HCEC 1CT (cell line): Measurements from ENCODE around the gene OTUD3.
"Not testable (repeated sequence)": the region's sequence is repeated elsewhere in the genome, so short reads cannot be mapped to it uniquely, and the experiment has no call there.

ENCODE experiments used
- DNase-seq: peaks from one replicate; pipeline ENCODE4 v3.0.0-alpha.2; 2017

The OTUD3 gene

DNA sequence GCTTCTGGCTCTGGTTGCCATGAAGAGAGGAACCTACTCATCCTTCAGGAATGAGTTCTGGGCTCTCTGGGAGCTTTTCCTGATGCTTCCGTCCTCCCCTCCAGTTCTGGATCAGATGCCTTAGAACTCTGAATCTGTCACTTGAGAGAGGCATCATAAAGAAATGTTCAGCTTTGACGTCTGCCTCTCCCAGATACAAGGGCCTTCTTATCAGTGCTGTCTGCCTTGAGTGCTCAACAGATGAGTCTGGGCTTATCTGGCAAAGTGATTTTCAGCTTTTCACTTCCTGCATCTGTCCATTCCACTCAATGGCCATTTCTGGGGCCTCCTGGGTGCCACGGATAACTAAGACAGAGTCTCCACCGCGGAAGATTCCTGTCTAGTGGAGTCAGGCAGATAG lies 12.3 kb upstream of the OTUD3 start:
- peak; percentile 28 for DNase-seq

DNA sequence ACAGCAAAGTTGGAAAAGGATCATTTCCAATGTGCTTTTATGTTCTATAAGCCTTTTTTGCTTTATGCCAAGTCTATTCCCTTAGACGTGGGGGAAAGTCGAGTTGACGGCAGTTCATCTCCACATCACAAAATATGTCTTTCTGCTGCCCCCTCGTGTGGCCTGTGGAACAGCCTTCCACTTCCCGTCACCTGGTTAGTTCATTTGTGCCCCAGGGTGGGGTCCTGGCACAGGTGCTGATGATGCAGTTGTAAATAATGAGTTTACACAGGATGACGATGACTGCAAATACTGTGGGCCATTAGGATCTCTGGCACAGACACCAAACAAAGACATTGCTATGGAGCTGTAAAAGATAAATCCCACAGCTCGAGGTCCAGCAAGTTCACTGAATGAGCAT lies 10.0 kb upstream of the OTUD3 start:
- DNase-seq = no peak

DNA sequence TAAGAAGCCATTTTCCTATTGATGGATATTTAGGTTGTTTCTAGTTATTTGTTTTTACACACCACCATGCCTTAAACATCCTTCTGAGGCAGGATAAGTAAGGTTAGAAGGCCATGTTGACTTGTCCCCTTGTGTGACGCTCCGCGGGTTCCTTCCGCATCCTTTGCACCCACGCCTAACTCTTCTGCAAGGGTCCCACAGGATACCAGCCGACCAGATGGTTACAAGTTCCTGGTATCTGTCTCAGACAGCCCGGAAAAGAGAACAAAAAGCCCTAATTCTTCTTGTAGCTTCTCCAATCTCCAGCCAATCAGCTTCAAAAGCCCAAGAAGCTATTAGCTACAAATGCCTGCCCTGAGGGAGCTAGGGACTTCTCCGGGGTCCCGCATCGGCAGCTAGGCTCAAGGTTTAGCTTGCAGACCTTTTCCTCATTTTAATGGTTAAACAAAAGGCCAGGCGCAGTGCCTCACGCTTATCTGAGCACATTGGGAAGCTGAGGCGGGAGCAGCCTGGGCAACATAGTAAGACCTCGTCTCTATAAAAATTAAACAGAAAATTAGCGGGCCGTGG lies 4.9 kb upstream of the OTUD3 start:
- no peak for DNase-seq

DNA sequence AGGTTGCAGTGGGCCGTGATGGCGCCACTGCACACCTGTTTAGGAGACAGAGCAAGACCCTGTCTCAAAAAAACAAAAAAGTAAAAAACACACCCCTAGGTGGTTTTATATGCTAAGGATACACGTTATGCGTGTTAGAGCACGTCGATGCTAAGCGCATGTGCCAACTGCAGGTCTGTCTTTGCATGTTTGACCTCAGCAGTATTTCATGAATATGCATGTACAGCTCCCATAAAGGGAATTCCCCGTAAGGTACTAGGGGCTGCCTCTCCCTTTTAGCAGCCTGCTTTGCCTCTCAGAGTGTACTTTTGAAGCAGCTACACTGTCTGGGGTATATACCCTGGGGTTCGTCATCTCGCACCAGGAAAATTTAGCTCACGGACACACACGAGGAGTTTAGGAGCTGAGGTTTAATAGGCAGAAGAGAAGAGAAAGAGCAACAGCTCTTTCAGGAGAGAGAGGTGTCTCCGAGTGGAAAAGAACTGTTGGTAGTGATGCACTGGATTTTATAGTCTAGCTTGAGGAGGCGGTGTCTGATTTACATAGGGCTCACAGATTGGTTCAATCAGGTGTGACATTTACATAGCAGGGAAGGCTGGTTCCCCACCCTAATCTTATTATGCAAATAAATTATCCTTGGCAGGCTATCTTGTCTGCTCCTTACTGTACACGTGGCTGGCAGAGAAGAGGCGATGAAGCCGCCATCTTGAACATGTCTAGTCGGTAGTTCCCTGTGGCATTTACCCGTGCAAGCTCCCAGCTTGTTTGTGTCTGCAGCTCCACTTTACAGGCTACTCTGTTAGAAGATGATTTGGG lies 4.2 kb upstream of the OTUD3 start:
- no peak for DNase-seq

DNA sequence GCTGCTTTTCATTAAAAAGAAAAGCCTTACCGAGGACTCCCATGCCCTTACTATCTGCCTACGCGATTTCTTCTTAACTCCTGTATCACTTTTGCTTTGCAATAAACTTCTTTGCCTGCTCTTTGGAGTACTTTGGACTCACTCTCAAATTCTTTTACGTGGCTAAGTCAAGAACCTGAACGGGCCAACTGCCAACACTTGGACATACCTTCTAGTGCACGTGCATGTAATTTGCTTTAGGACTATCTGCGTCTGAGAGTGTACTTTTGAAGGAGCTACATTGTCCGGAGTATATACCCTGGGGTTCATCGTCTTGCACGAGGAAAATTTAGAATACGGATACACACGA lies 3.6 kb upstream of the OTUD3 start:
- no peak for DNase-seq

DNA sequence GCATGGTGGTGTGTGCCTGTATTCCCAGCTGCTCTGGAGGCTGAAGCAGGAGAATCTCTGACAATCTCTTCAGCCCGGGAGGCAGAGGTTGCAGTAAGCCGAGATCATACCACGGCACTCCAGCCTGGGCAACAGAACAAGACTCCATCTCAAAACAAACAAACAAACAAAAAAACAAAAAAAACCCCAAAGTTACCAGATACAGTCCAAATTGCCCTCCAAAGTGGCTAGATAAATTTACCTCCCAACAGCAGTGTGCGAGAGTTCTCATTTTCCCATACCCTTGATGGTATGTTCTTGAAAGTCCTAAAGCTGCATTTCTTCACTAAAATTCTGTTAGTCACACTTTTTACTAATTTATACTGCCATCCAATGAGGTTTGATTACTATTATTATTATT lies 3.0 kb upstream of the OTUD3 start:
- DNase-seq = no peak

DNA sequence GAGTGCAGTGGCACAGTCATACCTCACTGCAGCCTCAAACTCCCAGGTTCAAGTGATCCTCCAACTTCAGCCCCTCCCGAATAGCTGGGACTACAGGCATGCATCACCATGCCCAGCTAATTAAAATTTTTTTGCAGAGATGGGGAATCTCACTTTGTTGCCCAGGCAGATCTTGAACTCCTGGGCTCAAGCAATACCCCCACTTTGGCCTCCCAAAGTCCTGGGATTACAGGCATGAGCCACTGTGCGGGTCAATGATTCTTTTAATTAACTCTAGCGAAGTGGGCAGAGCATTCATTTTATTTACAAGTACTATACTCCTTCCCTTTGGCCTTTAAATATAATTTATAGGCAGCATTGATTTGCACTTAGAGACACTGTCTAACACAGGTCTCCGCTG lies 2.5 kb upstream of the OTUD3 start:
- no peak for DNase-seq

DNA sequence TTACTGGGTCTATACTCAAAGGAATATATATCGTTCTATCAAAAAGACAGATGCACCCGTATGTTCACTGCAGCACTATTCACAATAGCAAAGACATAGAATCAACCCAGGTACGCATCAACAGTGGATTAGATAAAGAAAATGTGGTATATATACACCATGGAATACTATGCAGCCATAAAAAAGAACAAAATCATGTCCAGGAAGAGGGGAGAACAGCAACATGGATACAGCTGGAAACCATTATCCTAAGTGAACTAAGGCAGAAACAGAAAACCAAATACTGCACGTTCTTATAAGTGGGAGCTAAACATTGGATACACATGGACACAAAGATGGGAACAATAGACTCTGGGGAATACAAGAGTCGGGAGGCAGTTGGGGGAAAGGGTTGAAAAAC lies 1.4 kb upstream of the OTUD3 start:
- not testable (repeated sequence) for DNase-seq

DNA sequence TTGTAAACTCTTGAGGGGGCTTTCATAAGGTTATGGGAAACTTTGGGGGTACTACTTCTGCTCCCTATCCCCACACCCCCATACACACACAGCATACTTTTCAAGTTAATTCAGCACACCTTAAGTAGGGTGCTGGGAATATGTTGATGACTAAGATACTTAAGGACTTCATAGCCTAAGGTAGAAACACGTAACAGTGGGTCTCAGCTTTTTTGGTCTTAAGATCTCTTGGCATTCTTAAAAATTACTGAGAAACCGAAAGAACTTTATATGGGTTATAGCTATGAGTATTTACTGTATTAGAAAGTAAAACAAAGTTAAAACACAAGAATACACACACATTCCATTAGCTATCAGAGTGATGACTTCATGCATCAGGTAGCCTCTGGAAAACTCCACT lies 2.1 kb downstream of the OTUD3 start:
- no peak for DNase-seq

DNA sequence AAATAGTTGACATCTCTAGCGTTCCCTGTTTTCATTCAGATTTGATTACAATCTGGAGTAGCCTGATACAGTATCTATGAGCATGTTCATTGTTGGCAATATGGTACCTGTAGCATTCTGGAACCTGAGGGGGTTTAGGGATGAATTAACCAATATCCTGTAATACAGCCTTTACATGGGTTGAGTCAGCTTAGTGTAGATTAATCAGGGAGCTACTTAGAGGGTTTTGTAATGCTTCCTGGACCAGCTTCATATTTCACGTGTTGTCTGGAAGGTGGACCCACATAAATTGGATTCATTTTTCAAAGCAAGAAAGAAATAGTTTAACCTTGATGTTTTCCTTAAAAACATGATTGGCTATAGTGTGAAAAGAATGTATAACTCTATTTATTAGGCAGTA lies 3.6 kb downstream of the OTUD3 start:
- peak; percentile 19 for DNase-seq

DNA sequence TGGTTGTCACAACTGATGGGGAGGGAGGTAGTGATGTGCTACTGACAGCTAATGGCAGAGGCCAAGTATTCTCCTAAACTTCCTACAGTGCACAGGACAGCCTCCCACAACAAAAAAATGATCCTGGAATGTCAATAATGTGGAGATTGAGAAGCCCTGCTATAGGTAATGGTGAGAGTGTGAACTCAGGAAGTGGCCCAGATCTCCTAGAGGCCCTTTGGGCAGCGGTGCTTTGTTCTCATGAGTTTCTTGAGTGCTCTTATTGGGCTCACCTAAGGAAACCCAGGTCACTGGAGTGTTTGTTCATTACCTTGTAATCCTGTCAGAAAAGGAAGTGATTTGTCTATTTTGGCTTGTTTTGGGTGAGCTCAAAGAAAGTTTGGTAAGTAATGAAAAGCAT lies 5.9 kb downstream of the OTUD3 start:
- DNase-seq = no peak

DNA sequence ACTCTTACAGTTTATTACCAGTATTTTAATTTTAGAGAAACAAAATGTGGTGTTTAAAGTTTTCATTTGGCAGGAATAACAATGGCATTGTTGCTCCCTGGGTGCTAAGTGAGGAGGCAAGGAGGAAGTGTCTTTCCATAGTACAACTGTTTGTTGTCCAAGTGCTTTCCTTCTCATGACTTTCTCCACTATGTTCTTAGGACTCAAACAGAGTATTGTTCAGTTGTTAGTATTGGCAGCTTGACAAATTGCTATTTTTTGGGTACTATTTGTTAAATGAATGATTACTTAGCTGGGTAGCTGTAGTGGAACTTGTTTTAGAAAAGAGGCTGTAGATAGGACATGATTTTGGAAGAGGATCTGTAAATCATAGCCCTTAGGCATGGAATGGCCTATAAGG lies 7.5 kb downstream of the OTUD3 start:
- DNase-seq = no peak

DNA sequence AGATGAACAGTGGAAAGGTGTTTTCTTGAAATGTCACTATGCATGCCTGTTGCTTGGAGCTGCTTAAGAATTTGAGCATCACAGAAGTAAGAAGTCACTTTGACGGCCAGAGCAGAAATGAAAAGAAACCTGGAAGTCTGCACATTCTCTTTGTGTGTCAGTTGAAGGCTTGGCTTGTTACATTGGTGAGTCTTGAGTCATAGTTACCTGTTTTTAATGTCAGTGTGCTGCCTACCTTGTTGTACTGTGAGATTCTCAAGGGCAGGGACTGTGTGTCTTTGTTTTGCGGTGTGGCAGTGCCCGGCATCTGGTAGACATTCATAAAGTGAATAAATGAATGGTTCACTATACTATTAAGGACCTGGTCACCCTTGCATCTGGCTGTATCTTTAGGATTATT lies 9.9 kb downstream of the OTUD3 start:
- no peak for DNase-seq

DNA sequence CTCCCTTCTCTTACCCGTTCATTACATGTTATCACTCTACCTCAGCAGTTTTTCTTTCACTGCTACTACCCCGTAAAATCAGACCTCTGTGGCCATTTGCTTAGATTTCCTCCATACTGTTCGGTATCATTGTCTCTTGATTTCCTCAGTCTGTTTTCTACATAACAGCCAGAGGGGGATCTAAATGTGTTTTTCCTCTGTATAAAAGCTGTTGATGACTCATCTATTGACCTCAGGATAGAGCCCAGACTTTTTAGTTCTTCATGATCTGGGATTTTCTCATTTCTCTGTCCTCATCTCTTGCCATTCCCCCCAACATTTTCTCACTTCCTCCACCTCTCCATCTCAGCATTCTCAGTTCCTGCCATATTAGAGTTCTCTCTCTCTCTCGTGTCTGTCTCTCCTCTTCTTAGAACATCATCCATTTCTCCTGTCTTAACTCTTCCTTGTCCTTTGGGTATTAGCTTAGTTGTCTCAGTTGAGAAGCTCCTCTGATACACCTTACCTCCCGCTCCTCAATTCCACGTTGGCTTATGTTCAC lies 10.5 kb downstream of the OTUD3 start:
- DNase-seq = peak; percentile 38

DNA sequence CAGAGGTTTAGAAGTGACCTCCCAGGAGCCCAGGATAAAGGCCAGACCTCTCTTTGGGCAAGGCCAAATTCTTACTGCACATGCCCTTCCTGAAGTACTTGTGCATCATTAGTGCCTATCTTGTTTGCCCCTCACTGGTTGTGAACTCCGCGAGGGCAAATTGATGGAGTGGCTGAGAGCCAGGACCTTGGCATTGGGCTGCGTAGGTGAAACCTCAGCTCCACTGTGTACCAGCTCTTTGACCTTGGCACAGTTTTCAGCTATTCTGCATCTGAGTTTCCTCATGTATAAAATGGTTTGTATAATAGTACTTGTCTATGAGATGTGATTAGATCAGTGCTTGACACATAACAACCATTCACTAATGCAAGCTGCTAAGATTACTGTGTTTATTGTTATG lies 11.5 kb downstream of the OTUD3 start:
- DNase-seq = no peak

DNA sequence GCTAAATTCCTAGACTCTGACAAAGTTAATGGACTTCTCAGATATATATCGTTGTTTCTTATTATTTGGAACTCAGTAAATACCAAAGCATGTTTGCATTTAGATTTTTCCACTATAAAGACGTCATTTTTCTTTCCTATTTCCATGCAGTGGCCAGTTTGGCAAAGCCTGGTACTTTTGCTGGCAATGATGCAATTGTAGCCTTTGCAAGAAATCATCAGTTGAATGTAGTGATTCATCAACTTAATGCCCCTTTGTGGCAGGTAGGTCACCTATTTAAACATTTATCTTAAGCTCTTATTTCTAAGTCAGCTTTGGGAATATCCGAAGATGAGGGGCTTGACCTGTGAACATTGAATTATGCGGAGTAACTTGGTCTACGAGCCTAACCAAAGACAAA lies 12.0 kb downstream of the OTUD3 start:
- no peak for DNase-seq

DNA sequence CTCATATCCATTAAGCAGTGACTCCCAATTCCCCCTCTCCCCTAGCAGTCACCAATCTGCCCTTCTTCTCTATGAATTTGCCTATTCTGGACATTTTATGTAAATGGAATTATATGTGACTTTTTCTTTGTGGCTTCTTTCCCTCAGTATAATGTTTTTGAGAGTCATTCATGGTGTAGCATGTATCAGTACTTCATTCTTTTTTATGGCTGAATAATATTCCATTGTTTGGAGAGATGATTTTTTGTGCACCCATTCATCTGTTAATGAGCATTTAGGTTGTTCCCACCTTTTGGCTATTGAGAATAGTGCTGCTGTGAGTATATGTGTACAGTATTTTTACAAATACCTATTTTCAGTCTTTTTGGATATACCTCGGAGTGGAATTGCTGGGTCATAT lies 19.5 kb downstream of the OTUD3 start:
- no peak for DNase-seq

DNA sequence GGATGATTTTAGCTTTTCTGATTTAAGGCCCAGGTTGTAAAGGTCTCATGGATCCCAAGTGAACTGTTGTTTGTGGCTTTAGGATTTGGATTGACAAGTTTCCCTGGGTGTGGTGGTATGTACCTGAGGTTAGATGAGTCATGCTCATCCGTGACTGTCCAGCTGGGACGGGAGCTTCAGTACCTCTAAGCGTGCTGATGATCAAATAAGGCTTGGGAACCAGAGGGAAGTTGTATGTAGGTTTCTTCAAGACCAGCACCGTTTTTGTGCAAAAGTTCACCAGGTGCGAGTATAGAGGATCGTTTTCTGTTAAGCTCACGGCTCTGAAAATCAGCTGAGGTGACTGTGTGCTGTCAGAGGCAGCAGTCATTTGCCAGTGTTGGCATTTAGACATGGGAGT lies 21.4 kb downstream of the OTUD3 start:
- no peak for DNase-seq

DNA sequence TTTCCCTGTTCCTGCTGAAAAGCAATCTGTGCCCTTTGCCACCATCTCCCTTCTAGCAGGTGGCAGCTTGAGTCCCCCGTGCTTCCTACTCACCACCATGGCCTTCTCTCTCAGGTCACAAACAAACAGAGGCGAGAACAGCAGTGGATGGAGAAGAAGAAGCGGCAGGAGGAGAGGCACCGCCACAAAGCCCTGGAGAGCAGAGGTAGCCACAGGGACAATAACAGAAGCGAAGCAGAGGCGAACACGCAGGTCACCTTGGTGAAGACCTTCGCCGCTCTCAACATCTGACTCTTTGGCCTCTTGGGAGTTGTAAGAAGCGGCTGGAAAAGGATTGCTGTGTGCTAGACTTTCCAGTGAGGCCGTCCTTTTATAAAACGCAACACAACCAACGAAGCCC lies 25.3 kb downstream of the OTUD3 start:
- no peak for DNase-seq

DNA sequence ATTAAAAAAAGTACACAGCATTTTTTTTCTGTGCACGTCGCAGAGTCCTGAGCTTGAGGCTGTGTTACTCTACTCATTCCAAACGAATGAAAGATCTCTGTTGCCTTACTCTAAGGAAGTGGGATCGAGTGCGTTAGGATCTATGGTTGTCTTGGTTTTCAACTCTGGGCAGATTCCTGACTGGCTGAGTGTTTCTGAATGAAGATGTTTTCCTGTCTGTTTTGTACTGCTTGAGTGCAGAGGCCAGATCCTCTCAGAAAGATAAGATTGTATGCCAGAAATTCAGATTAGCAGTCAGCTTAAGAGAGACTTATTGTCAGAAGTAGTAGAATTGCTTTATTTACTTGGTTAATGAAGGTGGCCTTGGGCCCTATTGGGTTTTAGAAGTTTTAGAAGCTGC lies 27.2 kb downstream of the OTUD3 start:
- no peak for DNase-seq

DNA sequence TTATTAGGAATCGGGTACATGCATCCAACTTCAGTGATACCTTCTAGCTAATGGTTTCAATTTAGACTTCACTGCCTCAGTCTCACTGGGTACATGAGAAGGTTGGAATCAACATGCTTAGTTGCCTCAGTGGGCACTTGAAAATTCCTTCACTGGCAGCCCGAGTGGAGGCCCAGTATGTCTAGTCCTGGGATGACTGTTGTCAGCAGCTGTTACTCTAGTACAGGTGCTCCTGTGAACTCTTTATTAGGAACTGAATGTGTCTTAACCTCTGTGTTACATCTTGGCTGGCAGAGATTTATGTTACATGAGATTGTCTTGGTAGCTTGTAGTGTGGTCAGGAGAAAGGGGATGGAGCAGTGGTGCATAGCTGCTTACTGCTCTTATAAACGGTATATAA lies 27.8 kb downstream of the OTUD3 start:
- DNase-seq = no peak

DNA sequence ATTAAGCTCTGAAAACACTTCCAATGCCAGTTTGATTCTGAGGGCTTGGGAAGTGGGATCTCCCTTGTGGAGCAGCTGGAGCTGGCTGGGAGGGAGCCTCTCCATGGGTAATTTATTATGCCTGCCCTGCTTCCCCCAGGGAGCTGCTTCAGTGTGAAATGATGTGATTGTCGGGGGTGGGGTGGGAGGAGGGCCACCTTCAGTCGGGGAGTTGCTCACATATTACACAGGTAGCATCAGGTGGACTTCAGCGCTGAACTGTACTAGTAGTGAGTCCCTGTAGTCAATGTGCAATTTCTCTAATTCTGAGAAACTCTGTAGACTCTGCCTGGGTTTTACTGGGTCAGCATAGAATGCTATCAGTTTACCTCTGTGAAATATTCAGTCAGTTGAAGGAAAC lies 28.5 kb downstream of the OTUD3 start:
- DNase-seq = no peak

DNA sequence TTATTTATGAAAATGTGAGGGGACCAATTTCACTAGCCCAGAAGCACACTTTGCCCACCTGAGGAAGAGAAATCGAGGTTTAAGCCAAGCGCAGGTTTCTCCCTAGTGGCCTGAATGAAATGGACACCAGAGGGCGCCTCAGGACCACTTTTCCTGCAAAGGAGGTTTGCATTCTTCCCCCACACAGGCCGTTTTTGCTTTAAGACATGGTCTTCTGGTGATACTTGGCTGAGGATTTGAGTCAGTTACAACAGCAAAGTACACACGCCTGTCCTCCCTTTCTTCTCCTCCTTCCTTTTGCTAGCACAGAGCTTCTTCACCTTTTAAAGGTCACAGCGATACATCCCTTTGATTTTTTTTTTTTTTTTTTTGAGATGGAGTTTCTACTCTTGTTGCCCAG lies 35.9 kb downstream of the OTUD3 start:
- peak; percentile 55 for DNase-seq

DNA sequence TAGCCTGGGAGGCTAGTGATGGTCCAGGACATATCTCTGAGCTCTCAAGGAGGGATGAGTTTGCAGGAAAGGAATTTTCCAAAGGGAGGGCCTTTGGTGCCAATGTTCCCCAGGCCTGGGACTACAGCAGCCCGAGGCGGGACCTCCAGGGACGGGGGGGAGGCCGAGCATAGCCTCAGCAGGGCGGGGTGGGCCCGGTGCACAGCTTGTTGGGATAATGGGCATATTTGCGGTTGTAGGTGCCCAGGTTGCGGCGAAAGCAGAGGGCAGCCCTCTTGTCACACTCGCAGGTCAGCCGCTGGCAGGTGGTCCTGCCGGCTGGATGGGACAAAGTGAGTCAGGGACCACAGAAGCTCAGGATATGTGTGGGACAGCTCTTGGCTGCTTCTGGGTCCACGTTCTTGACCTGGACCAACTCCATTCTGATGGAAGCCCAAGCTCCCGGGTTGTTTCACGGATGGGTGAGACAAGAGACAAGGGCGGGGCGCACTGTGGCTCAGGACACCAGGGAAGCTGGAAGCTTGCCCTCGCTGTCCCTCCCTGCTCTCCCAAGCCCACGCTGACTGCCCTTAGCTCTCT lies 38.0 kb downstream of the OTUD3 start:
- no peak for DNase-seq

DNA sequence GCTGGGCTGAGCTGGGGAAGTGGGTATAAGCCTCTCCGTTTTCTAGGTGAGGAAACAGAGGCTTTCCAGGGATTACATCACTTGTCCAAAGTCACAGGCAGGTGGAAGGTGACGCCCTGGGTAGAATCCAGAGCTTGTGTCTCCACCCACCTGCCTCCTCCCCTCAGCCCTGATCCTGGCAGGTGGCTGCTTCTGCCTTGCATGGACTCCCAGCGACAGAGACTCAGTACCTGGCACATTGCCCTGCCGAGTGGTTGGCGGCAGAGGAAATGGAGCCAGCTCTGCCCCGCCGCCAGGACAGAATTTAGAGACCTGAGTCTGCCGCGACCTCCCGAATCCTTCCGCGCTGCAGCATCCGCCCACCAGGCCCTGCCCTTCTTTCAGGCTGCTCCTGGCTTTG lies 39.1 kb downstream of the OTUD3 start:
- no peak for DNase-seq
